Stimulated activated CD4-positive, alpha-beta T cell treated with anti-CD3 and anti-CD28 coated beads, Interleukin-15, amount 100 ng/mL, for 1 hour (primary cell): Measurements from ENCODE around the gene SMG9.
"Not testable (repeated sequence)": the region's sequence is repeated elsewhere in the genome, so short reads cannot be mapped to it uniquely, and the experiment has no call there.

Source experiments
- DNase-seq, 2 donors: peaks; one replicate each; pipeline ENCODE4 v3.0.0-alpha.2; 2020; ENCODE audit warnings: low read depth in 1 of 2, low spot score in 1 of 2

The SMG9 gene

GRCh38 chr19:43779820-43780219, 25.1 kb upstream of the SMG9 start:
- no peak for DNase-seq

GRCh38 chr19:43779147-43779819, 24.5 kb upstream of the SMG9 start:
- no peak for DNase-seq

GRCh38 chr19:43778651-43779050, 23.9 kb upstream of the SMG9 start:
- DNase-seq = no peak

- DNase-seq = no peak
These were observed 22.5 kb upstream of the SMG9 start for GRCh38 chr19:43777163-43777695.

- peak in 1 of 2 donors; percentile 61 for DNase-seq
These were observed 21.5 kb upstream of the SMG9 start for GRCh38 chr19:43776286-43776685.

- DNase-seq = no peak
These were observed 20.6 kb upstream of the SMG9 start for GRCh38 chr19:43775299-43775890.

GRCh38 chr19:43774940-43775258, 20.1 kb upstream of the SMG9 start:
- DNase-seq = not testable (repeated sequence)

- no peak for DNase-seq
These were observed 19.6 kb upstream of the SMG9 start for GRCh38 chr19:43774103-43774939.

- DNase-seq = no peak
These were observed 19.0 kb upstream of the SMG9 start for GRCh38 chr19:43773725-43774102.

GRCh38 chr19:43769256-43769655, 14.5 kb upstream of the SMG9 start:
- DNase-seq = no peak

GRCh38 chr19:43768273-43769050, 13.7 kb upstream of the SMG9 start:
- DNase-seq = no peak

GRCh38 chr19:43767818-43768217, 13.1 kb upstream of the SMG9 start:
- no peak for DNase-seq

GRCh38 chr19:43767316-43767715, 12.6 kb upstream of the SMG9 start:
- no peak for DNase-seq

GRCh38 chr19:43766755-43767043, 11.9 kb upstream of the SMG9 start:
- DNase-seq = no peak

GRCh38 chr19:43765109-43765876, 10.5 kb upstream of the SMG9 start:
- DNase-seq = peak; percentile 34 to 60

GRCh38 chr19:43764684-43765083, 9.9 kb upstream of the SMG9 start:
- not testable (repeated sequence) for DNase-seq

- DNase-seq = no peak
These were observed 8.7 kb upstream of the SMG9 start for GRCh38 chr19:43763473-43763939.

GRCh38 chr19:43762814-43763213, 8.1 kb upstream of the SMG9 start:
- DNase-seq = no peak

- DNase-seq = no peak
These were observed 6.2 kb upstream of the SMG9 start for GRCh38 chr19:43760941-43761340.

- DNase-seq = no peak
These were observed 4.8 kb upstream of the SMG9 start for GRCh38 chr19:43759515-43759914.
